T47D (cell line): Measurements from ENCODE around the gene ANKRD52.

Source experiments
- DNase-seq, 2 experiments: peaks; one replicate each; pipeline versions ENCODE4 v3.0.0 to v3.0.0-alpha.2; 2011 to 2012; ENCODE audit warnings: low read depth in 1 of 2, low spot score in 1 of 2
- JUND ChIP-seq: IDR thresholded peaks from 2 replicates; pipeline ENCODE4 v1.6.1; 2012; ENCODE audit warnings: low read depth
- in situ Hi-C: cut with HindIII; loops from 2 replicates; pipeline ENCODE4 v1.10.0; 2016; ENCODE audit warnings: low sequenced_read_pairs, low pct_unique_long_range_greater_than_20kb

ANKRD52 gene

GRCh38 chr12:56261503-56262232 lies 3.5 kb upstream of the ANKRD52 start:
- no peak for DNase-seq
- TF ChIP-seq JUND = no peak
- in situ Hi-C loops = no loop called here

DNA sequence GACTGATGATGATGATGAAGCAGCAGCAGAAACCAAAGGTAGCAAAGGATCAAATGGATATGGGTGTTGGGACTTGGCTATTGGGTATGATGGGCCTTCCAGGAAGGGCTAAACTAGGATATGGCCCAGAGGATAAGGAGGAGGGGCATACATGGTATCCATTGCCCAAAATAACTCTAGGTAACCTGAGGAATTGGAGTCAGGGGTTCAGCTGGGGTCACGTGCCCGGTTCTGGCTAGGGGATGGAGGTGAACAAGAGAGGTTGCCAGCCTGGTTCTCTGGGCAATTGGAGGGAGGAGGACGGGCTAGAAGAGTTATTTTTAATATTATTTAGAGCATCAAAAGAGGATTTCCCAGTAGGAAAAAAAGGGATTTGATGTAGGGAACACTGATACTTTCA lies 2.7 kb upstream of the ANKRD52 start:
- DNase-seq = no peak
- in situ Hi-C loops = no loop called here
- TF ChIP-seq JUND = no peak

DNA sequence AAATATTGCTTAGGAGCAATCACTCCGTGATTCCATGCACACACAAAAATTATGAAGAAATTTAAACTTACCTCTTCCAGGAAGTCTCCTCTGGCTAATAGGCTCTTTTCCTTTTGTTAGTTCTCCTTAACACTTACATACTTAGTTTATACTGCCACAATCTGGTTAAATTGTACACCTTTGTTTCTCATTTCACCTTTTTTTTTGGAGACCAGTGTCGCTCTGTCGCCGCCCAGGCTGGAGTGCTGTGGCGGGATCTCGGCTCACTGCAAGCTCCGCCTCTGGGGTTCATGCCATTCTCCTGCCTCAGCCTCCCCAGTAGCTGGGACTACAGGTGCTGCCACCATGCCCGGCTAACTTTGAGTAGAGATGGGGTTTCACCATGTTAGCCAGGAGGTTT lies 2.2 kb upstream of the ANKRD52 start:
- in situ Hi-C loops = no loop called here
- no peak for TF ChIP-seq JUND
- no peak for DNase-seq

DNA sequence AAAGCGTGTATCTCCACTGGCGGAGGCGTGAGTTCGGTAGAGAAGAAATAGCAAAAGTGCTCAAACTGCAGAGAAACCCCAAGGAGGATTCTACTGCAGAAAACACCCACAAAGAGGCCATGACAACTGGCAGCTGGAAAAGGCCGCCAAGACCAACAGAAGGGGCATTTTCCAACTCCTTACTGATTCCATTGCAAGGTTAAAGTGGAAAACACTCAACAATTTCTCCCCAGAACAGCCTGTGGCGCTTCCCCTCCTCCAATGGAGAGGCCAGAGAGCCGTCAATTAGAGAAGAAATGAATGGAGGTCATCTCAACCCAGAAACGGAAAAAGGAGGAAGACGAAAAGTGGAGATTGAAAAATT lies 618 bp upstream of the ANKRD52 start:
- peak in 1 of 2 experiments; percentile 27 for DNase-seq
- TF ChIP-seq JUND = no peak
- in situ Hi-C loops = no loop called here

GRCh38 chr12:56257491-56258067 lies 605 bp downstream of the ANKRD52 start:
- in situ Hi-C loops = no loop called here
- peak; percentile 66 to 75 for DNase-seq
- TF ChIP-seq JUND = no peak

DNA sequence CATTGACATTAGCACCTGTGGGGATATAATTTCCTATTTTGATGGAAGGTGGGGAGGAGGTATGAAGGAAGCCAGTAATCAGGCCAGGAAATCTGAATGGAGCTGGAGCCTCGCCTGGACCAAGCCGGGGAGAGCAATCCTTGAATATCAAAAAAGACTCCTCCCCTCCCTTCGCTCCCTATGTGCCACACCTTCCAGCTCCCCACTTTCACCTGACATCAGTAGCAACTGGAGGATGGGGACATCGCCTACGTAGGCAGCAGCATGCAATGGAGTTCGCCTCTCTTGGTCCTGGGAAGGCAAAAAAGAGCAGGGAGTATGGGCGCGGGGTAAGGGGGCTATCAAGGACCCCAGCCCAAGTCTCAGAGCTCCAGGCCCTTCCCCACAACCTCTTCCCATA lies 1.1 kb downstream of the ANKRD52 start:
- DNase-seq = no peak
- in situ Hi-C loops = no loop called here
- no peak for TF ChIP-seq JUND

- in situ Hi-C loops = no loop called here
- no peak for TF ChIP-seq JUND
- DNase-seq = no peak
Measured at GRCh38 chr12:56256326-56256960, 1.7 kb downstream of the ANKRD52 start.

- DNase-seq = no peak
- TF ChIP-seq JUND = no peak
Measured at GRCh38 chr12:56255671-56256070, 2.5 kb downstream of the ANKRD52 start.

GRCh38 chr12:56253091-56253490 lies 5.1 kb downstream of the ANKRD52 start:
- in situ Hi-C loops = no loop called here
- TF ChIP-seq JUND = no peak
- DNase-seq = no peak

More at GRCh38 chr12:56255671-56256070, 2.5 kb downstream of the ANKRD52 start:
- in situ Hi-C loops = no loop called here

DNA sequence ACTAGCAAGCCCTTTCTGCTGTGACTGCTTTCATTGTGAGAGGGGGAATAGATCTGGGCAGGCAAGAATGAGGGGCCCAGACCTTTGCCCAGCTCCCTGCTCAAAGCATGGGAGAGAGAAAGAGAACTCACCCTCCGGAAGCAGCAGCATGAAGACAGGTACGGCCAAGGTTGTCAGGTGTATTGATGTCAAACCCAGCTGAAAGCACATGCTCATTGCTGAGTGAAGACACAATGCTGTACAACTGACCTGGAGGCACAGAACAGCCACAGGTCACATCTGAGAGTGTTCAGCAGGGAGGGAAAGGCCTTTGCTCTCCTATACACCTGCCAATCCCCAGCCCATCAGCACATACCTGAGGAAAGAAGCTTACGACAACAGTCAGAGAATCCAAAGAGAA lies 5.5 kb downstream of the ANKRD52 start:
- in situ Hi-C loops = no loop called here

GRCh38 chr12:56248711-56249110 lies 9.5 kb downstream of the ANKRD52 start:
- no peak for DNase-seq
- no peak for TF ChIP-seq JUND
- in situ Hi-C loops = no loop called here

More for the DNA sequence above, 5.5 kb downstream of the ANKRD52 start:
- no peak for DNase-seq
- TF ChIP-seq JUND = no peak

GRCh38 chr12:56247923-56248322 lies 10.3 kb downstream of the ANKRD52 start:
- in situ Hi-C loops = no loop called here
- no peak for TF ChIP-seq JUND
- DNase-seq = no peak

DNA sequence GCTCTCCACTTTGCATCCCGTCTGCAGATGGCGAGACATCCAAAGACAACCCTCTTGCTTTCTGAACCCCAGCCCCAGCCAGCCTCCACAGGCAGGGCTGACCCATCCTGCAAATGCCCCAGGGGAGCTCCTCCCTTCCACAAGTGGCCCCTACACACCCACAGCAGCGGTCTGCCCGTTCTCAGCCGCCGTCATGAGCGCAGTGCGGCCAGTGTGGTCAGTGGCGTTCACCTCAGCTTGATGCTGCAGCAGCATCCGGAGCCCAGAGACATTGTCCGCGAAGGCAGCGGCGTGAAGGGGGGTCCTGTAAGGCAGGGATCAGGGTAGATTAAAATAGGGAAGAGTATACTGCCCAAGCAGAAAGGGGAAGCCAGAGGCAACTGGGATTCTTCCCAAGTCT lies 13.7 kb downstream of the ANKRD52 start:
- DNase-seq = no peak
- no peak for TF ChIP-seq JUND
- in situ Hi-C loops = no loop called here
